SKM-1 treated with dmso at 0.1 percent for 144 hours (cell line): ENCODE data around the gene INCENP.
"Not testable (repeated sequence)": the region's sequence is repeated elsewhere in the genome, so short reads cannot be mapped to it uniquely, and the experiment has no call there.

Experiments used
- DNase-seq: peaks from one replicate; lab custom pipeline; 2025; ENCODE audit not compliant: unreplicated experiment; lab: John Stamatoyannopoulos, UW

INCENP gene

GRCh38 chr11:62169448-62169847 is 45.6 kb downstream of the INCENP start:
- DNase-seq, result no peak

DNA sequence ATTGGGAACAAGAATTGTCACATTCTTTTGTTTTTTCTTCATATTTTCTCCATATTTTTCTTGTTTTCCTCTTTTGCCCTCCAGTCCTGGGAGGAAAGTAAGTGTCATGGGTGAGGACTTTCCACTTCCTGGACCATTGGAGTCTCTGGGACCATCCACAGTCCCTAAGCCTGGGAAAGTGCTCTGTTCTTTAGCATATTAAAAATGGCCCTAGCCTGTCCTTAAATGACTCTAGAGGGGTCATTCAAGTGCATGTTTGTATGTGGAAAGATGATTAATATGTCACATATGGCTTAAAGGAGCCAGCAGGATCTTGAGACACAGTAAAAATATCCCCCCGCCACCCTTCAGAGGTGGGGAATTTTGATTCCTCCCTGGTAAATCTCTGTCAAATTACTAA is 46.1 kb downstream of the INCENP start:
- DNase-seq, result no peak

DNA sequence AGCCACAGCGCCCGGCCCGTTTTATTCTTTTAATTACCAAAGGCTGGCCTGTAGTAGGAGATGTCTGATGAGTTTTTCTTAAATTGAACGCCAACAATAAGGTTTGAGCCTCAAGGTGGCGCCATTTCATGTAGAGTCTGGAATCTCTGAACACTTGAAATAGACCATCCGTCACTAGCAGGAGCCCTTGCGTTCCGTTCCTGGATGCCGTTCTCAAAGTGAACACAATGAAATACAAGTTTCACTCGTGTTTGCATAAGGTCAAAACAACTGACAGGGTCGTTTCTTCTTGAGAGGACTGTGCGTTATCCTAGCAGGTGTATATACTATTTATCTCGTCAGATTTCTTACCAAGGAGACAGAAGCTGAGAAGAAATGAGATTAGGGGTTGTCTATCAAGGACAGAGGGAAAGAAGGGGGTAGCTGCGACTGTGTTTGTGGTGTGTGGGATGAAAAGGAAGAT is 47.5 kb downstream of the INCENP start:
- peak; percentile 80 for DNase-seq

DNA sequence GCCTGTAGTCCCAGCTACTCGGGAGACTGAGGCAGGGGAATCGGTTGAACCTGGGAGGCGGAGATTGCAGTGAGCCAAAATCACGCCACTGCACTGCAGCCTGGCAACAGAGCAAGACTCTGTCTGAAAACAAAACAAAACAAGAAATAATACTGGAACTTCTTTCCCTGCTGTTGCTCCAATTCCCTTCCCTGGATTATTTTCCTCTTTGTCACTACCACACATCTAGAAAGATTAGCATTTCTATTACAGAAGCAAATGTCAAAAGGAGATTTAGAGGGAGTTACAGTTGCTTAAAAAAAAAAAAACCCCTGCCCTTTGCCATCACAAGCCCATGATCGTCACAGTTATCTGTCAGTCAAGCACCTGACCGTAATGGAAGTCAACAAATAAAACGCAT is 48.5 kb downstream of the INCENP start:
- DNase-seq, result no peak

DNA sequence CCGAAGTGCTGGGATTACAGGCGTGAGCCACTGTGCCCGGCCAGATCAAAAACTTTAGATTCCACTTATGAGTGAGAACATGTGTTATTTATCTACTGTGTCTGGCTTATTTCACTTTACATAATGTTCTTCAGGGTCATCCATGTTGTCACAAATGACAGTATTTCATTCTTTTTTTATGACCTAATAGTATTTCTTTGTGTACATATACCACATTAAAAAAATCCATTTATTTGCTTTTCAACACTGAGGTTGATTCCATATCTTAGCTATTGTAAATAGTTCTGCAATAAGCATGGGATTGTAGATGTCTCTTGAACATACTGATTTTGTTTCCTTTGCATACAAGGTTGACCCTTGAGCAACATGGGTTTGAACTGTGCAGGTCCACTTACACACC is 53.0 kb downstream of the INCENP start:
- DNase-seq, result no peak

- no peak for DNase-seq
Measured at GRCh38 chr11:62179995-62180394, 56.2 kb downstream of the INCENP start.

DNA sequence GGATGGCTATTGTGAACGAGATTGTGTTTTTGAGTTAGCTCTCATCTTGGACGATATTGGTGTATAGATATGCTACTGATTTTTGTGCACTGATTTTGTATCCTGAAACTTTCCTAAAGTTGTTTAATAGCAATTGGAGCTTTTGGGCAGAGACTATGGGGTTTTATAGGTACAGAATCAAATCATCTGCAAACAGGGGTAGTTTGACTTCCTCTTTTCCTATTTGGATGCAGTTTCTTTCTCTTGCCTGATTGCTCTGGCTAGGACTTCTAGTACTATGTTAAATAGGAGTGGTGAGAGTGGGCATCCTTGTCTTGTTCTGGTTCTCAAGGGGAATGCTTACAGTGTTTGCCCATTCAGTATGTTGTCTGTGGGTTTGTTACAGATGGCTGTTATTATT is 57.3 kb downstream of the INCENP start:
- no peak for DNase-seq

GRCh38 chr11:62182147-62182891 is 58.5 kb downstream of the INCENP start:
- DNase-seq, result no peak

DNA sequence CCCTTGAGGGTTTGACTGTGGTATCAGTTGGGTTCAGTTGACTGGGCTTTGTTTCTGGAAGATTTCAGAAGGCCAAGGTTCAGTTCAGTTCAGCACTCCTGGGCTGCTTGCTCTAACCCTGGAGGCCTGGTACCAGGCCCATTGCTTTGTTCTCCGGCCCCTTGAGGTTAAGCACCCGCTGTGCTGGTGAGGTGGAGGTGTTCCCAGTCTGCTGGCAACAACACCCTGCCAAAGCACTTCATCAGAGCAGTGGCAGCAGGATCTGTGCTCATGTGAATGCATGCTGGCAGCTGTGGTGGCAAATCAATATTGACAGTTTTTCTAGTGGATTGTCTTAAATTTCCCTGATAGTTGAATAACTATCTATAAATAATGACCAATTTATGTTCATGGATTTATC is 62.4 kb downstream of the INCENP start:
- DNase-seq, result no peak

GRCh38 chr11:62190011-62190410 is 66.2 kb downstream of the INCENP start, which contains the start of gene SCGB1D1:
Gene SCGB1D1 (plus strand): TSS chr11:62190216. CDS start chr11:62190285, 69 bp downstream.
- no peak for DNase-seq

DNA sequence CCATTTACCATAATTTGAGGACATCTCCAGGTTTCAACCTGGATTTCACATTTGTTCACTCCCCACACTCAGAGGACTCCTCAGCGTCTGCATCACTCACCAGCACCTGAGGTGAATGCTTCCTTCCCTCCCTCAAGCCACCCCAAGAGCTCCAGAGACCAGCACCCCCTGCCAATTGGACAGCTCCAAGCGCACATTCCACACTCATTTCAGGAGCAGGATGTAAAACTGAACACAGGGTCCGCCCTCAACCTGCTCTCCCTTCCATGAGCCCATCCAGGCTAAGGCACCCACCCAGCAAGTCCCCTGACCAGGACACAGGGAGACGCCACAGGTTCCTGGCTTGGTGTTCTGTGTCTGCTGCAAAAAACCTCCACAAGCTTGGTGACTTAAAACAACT is 70.1 kb downstream of the INCENP start:
- DNase-seq, result no peak

DNA sequence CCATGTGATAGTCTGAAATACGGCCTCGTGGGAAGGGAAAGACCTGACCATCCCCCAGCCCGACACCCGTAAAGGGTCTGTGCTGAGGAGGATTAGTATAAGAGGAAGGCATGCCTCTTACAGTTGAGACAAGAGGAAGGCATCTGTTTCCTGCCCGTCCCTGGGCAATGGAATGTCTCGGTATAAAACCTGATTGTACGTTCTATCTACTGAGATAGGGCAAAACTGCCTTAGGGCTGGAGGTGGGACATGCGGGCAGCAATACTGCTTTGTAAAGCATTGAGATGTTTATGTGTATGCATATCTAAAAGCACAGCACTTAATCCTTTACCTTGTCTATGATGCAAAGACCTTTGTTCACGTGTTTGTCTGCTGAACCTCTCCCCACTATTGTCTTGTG is 71.2 kb downstream of the INCENP start:
- DNase-seq, result not testable (repeated sequence)

- no peak for DNase-seq
Measured at GRCh38 chr11:62195945-62196344, 72.1 kb downstream of the INCENP start.

GRCh38 chr11:62197400-62197799 is 73.6 kb downstream of the INCENP start:
- DNase-seq, result not testable (repeated sequence)

- DNase-seq, result no peak
Measured at GRCh38 chr11:62201376-62201775, 77.6 kb downstream of the INCENP start.
